Activated naive CD4-positive, alpha-beta T cell treated with Interleukin-2 at 50 U/mL for 16 hours (primary cell): ENCODE data around the gene KBTBD13.
A peak's percentile ranks its signal among the peaks of the same experiment; 100 is the strongest.

Source experiments
- DNase-seq: peaks from one replicate; pipeline ENCODE4 v3.0.0-alpha.2; 2020

Gene KBTBD13

GRCh38 chr15:65054333-65055200, 22.0 kb upstream of the KBTBD13 start:
- peak; percentile 50 for DNase-seq

- DNase-seq: no peak
Measured at GRCh38 chr15:65055201-65055870, 21.2 kb upstream of the KBTBD13 start.

- no peak for DNase-seq
Measured at GRCh38 chr15:65056106-65056505, 20.4 kb upstream of the KBTBD13 start.

- no peak for DNase-seq
Measured at GRCh38 chr15:65056868-65057548, 19.5 kb upstream of the KBTBD13 start.

- no peak for DNase-seq
Measured at GRCh38 chr15:65057549-65057940, 19.0 kb upstream of the KBTBD13 start.

- DNase-seq: no peak
Measured at GRCh38 chr15:65058394-65059368, 17.9 kb upstream of the KBTBD13 start.

- no peak for DNase-seq
Measured at GRCh38 chr15:65059369-65059750, 17.2 kb upstream of the KBTBD13 start.

GRCh38 chr15:65059931-65060596, 16.5 kb upstream of the KBTBD13 start:
- no peak for DNase-seq

- no peak for DNase-seq
Measured at GRCh38 chr15:65060641-65061397, 15.7 kb upstream of the KBTBD13 start.

GRCh38 chr15:65062061-65062460, 14.5 kb upstream of the KBTBD13 start:
- DNase-seq: no peak

- DNase-seq: no peak
Measured at GRCh38 chr15:65062726-65063125, 13.8 kb upstream of the KBTBD13 start.

- DNase-seq: no peak
Measured at GRCh38 chr15:65066001-65066634, 10.4 kb upstream of the KBTBD13 start.

GRCh38 chr15:65066635-65067316, 9.8 kb upstream of the KBTBD13 start:
- no peak for DNase-seq

GRCh38 chr15:65067317-65067644, 9.3 kb upstream of the KBTBD13 start:
- no peak for DNase-seq

- DNase-seq: no peak
Measured at GRCh38 chr15:65067645-65068402, 8.7 kb upstream of the KBTBD13 start, which contains the start of gene RASL12. Gene RASL12, minus strand, starts transcription at chr15:65067991. Its CDS starts 156 bp downstream, at chr15:65067835.

- DNase-seq: no peak
Measured at GRCh38 chr15:65068403-65068788, 8.2 kb upstream of the KBTBD13 start.

GRCh38 chr15:65069179-65069578, 7.4 kb upstream of the KBTBD13 start:
- no peak for DNase-seq

- DNase-seq: no peak
Measured at GRCh38 chr15:65069779-65070546, 6.6 kb upstream of the KBTBD13 start.
